AG10803 (cell line): ENCODE measurements around the gene COL6A6.
A peak's percentile ranks its signal among the peaks of the same experiment; 100 is the strongest.

ENCODE experiments used
- DNase-seq: peaks from one replicate; pipeline ENCODE4 v3.0.0; 2010; ENCODE audit warnings: low read depth
- H3K4me3 ChIP-seq: 2 replicates; pipeline ENCODE4 v1.5.1; 2011; ENCODE audit warnings: mild to moderate bottlenecking, low read length, control low read depth
- CTCF ChIP-seq: conservative IDR thresholded peaks from 2 replicates; pipeline ENCODE4 v1.5.1; 2011; ENCODE audit warnings: mild to moderate bottlenecking, low read length, control low read depth, inconsistent platforms

COL6A6 gene

GRCh38 chr3:130514681-130515080 is 2.3 kb upstream of the COL6A6 start:
- peak; percentile 3 for DNase-seq
- TF ChIP-seq CTCF: no peak
- H3K4me3 ChIP-seq: no peak overlapping the region

GRCh38 chr3:130515755-130516154 is 1.2 kb upstream of the COL6A6 start:
- DNase-seq: peak; percentile 21
- no peak for TF ChIP-seq CTCF
- H3K4me3 ChIP-seq: no peak overlapping the region

- no peak overlapping the region for H3K4me3 ChIP-seq
- TF ChIP-seq CTCF: no peak
- peak; percentile 3 for DNase-seq
Measured at GRCh38 chr3:130517602-130518001, 625 bp downstream of the COL6A6 start.

GRCh38 chr3:130519754-130520153 is 2.8 kb downstream of the COL6A6 start:
- DNase-seq: no peak
- no peak overlapping the region for H3K4me3 ChIP-seq
- TF ChIP-seq CTCF: no peak

GRCh38 chr3:130522399-130522798 is 5.4 kb downstream of the COL6A6 start:
- DNase-seq: no peak
- TF ChIP-seq CTCF: no peak
- H3K4me3 ChIP-seq: no peak overlapping the region

- no peak overlapping the region for H3K4me3 ChIP-seq
- no peak for TF ChIP-seq CTCF
- DNase-seq: no peak
Measured at GRCh38 chr3:130527426-130527825, 10.4 kb downstream of the COL6A6 start.

- no peak for TF ChIP-seq CTCF
Measured at GRCh38 chr3:130528120-130528519, 11.1 kb downstream of the COL6A6 start.

More at GRCh38 chr3:130528120-130528519, 11.1 kb downstream of the COL6A6 start:
- DNase-seq: no peak
- H3K4me3 ChIP-seq: no peak overlapping the region
